H9 (cell line): ENCODE data around the gene SEC23A. TPM values are rescaled to one million over a fixed set of nuclear protein-coding genes. Genes with fewer than 3 reads are reported as not detected.
"Not testable (repeated sequence)": the region's sequence is repeated elsewhere in the genome, so short reads cannot be mapped to it uniquely, and the experiment has no call there.

Experiments used
- DNase-seq: peaks from one replicate; pipeline ENCODE4 v3.0.0-alpha.2; 2017
- H2AFZ ChIP-seq: one replicate; pipeline ENCODE4 v1.6.1; 2013; ENCODE audit warnings: mild to moderate bottlenecking, low read length, control low read depth, moderate library complexity
- H2AK5ac ChIP-seq: 2 replicates; pipeline ENCODE4 v1.6.1; 2013; ENCODE audit warnings: low read length, control low read depth, mixed read lengths; ENCODE audit not compliant: insufficient read length
- H2BK120ac ChIP-seq: one replicate; pipeline ENCODE4 v1.6.1; 2013; ENCODE audit warnings: low read depth, mild to moderate bottlenecking, low read length, control low read depth, inconsistent platforms; ENCODE audit not compliant: poor library complexity, severe bottlenecking
- H2BK12ac ChIP-seq: 2 replicates; pipeline ENCODE4 v1.6.1; 2013; ENCODE audit warnings: low read length, control low read depth, mixed read lengths, low read depth; ENCODE audit not compliant: insufficient read length
- H2BK15ac ChIP-seq: 2 replicates; pipeline ENCODE4 v1.6.1; 2013; ENCODE audit warnings: low read depth, low read length, control low read depth
- H2BK20ac ChIP-seq: one replicate; pipeline ENCODE4 v1.6.1; 2013; ENCODE audit warnings: low read depth, mild to moderate bottlenecking, low read length, control low read depth, inconsistent platforms; ENCODE audit not compliant: poor library complexity, severe bottlenecking
- H2BK5ac ChIP-seq: 2 replicates; pipeline ENCODE4 v1.6.1; 2013; ENCODE audit warnings: low read length, control low read depth, mixed read lengths; ENCODE audit not compliant: insufficient read length
- H3K14ac ChIP-seq: 2 replicates; pipeline ENCODE4 v1.6.1; 2013; ENCODE audit warnings: low read length, control low read depth; ENCODE audit not compliant: insufficient read depth
- H3K18ac ChIP-seq: 2 replicates; pipeline ENCODE4 v1.6.1; 2013; ENCODE audit warnings: low read depth, mild to moderate bottlenecking, mixed read lengths, low read length, control low read depth; ENCODE audit not compliant: insufficient read length
- H3K23ac ChIP-seq: 2 replicates; pipeline ENCODE4 v1.6.1; 2013; ENCODE audit warnings: low read length, control low read depth, mixed read lengths, low read depth; ENCODE audit not compliant: insufficient read length
- H3K23me2 ChIP-seq: 2 replicates; pipeline ENCODE4 v1.6.1; 2013; ENCODE audit warnings: low read depth, mild to moderate bottlenecking, mixed read lengths, low read length, control low read depth; ENCODE audit not compliant: insufficient read length, poor library complexity, severe bottlenecking
- H3K27ac ChIP-seq: 2 replicates; pipeline ENCODE4 v1.5.1; 2013; ENCODE audit warnings: low read length, control low read depth, mixed read lengths, low read depth; ENCODE audit not compliant: insufficient read length
- H3K27me3 ChIP-seq: 2 replicates; pipeline ENCODE4 v1.6.1; 2013; ENCODE audit warnings: low read length, control low read depth, inconsistent platforms; ENCODE audit not compliant: insufficient read depth
- H3K4ac ChIP-seq: 2 replicates; pipeline ENCODE4 v1.6.1; 2013; ENCODE audit warnings: low read depth, mild to moderate bottlenecking, control low read depth, inconsistent platforms, low read length, moderate library complexity
- H3K4me1 ChIP-seq: 2 replicates; pipeline ENCODE4 v1.6.1; 2013; ENCODE audit warnings: low read length, control low read depth, inconsistent platforms; ENCODE audit not compliant: insufficient read depth
- H3K4me2 ChIP-seq: 2 replicates; pipeline ENCODE4 v1.6.1; 2013; ENCODE audit warnings: low read length, control low read depth, mixed read lengths; ENCODE audit not compliant: insufficient read length, insufficient read depth
- H3K56ac ChIP-seq: 2 replicates; pipeline ENCODE4 v1.6.1; 2013; ENCODE audit warnings: low read depth, mild to moderate bottlenecking, mixed read lengths, low read length, control low read depth; ENCODE audit not compliant: insufficient read length
- H3K79me1 ChIP-seq: 2 replicates; pipeline ENCODE4 v1.6.1; 2013; ENCODE audit warnings: low read depth, mild to moderate bottlenecking, moderate library complexity, low read length, control low read depth, inconsistent platforms; ENCODE audit not compliant: insufficient read depth, poor library complexity, severe bottlenecking
- H3K79me2 ChIP-seq: 2 replicates; pipeline ENCODE4 v1.6.1; 2013; ENCODE audit warnings: low read length, control low read depth, inconsistent platforms; ENCODE audit not compliant: insufficient read depth
- H3K9ac ChIP-seq: 2 replicates; pipeline ENCODE4 v1.6.1; 2013; ENCODE audit warnings: low read length, control low read depth, mixed read lengths; ENCODE audit not compliant: insufficient read length; ENCODE audit errors: extremely low read depth
- H3K9me3 ChIP-seq: one replicate; pipeline ENCODE4 v1.6.1; 2013; ENCODE audit warnings: low read depth, low read length, inconsistent platforms; ENCODE audit not compliant: control insufficient read depth
- H3T11ph ChIP-seq: one replicate; pipeline ENCODE4 v1.6.1; 2013; ENCODE audit warnings: mild to moderate bottlenecking, low read length, control low read depth, inconsistent platforms
- H4K20me1 ChIP-seq: one replicate; pipeline ENCODE4 v1.6.1; 2013; ENCODE audit not compliant: control insufficient read depth, insufficient read length, insufficient read depth
- H4K5ac ChIP-seq: 2 replicates; pipeline ENCODE4 v1.6.1; 2013; ENCODE audit warnings: low read depth, mild to moderate bottlenecking, mixed read lengths, low read length, control low read depth; ENCODE audit not compliant: insufficient read length
- H4K8ac ChIP-seq: replicated peaks from 2 replicates; pipeline ENCODE4 v1.6.1; 2013; ENCODE audit warnings: low read length, control low read depth, mixed read lengths, low read depth; ENCODE audit not compliant: insufficient read length
- H4K91ac ChIP-seq: 2 replicates; pipeline ENCODE4 v1.6.1; 2013; ENCODE audit warnings: low read depth, mild to moderate bottlenecking, moderate library complexity, mixed read lengths, low read length, control low read depth; ENCODE audit not compliant: insufficient read length
- H3K27ac Mint-ChIP-seq, 3 experiments: 2 replicates in 2 of 3; 3 replicates in 1 of 3; pipeline ENCODE4 v1.8.0; 2020 to 2021; ENCODE audit warnings: mixed read lengths in 3 of 3, mild to moderate bottlenecking in 1 of 3, moderate library complexity in 1 of 3
- H3K27me3 Mint-ChIP-seq: 2 replicates; pipeline ENCODE4 v1.8.0; 2021; ENCODE audit warnings: low read depth, mild to moderate bottlenecking, moderate library complexity, mixed read lengths
- H3K36me3 Mint-ChIP-seq, 3 experiments: 2 replicates in 2 of 3; 3 replicates in 1 of 3; pipeline ENCODE4 v1.8.0; 2020 to 2021; ENCODE audit warnings: low read depth in 3 of 3, mixed read lengths in 3 of 3; ENCODE audit not compliant: insufficient read depth in 1 of 3
- H3K4me1 Mint-ChIP-seq, 2 experiments: 2 replicates each; pipeline ENCODE4 v1.8.0; 2020; ENCODE audit warnings: mixed read lengths in 2 of 2
- H3K4me3 Mint-ChIP-seq, 2 experiments: 2 replicates in 1 of 2; 3 replicates in 1 of 2; pipeline ENCODE4 v1.8.0; 2020 to 2021; ENCODE audit warnings: mild to moderate bottlenecking in 2 of 2, mixed read lengths in 2 of 2, moderate library complexity in 1 of 2
- H3K9me3 Mint-ChIP-seq, 2 experiments: 2 replicates in 1 of 2; 3 replicates in 1 of 2; pipeline ENCODE4 v1.8.0; 2020; ENCODE audit warnings: mild to moderate bottlenecking in 2 of 2, mixed read lengths in 2 of 2, moderate library complexity in 1 of 2
- WGBS: extraction: QIAGEN DNeasy Blood & Tissue Kit; methylation state at CpG from one replicate; pipeline ENCODE4 v1.1.7; 2013; ENCODE audit warnings: missing lambda C conversion rate, low lambda C conversion rate, mixed read lengths; ENCODE audit not compliant: insufficient read length; ENCODE audit errors: extremely low coverage; 5-methylcytosine and 5-hydroxymethylcytosine counted together
- total RNA-seq: library from RNA; stranded (reverse); gene quantifications from 2 replicates; pipeline ENCODE4 v1.2.1, GENCODE V29; 2021

SEC23A gene
- total RNA-seq, 1 experiment from 2014 or later = 55.3 TPM

- H3K27me3 ChIP-seq, H3K4me3 Mint-ChIP-seq, H2BK5ac ChIP-seq, H3K4ac ChIP-seq, H3K79me2 ChIP-seq, H4K8ac ChIP-seq, H2BK12ac ChIP-seq, H3K18ac ChIP-seq, H2AFZ ChIP-seq, H3K9ac ChIP-seq, H3T11ph ChIP-seq, H4K20me1 ChIP-seq, H2AK5ac ChIP-seq, H3K4me1 Mint-ChIP-seq, H3K56ac ChIP-seq, H3K27me3 Mint-ChIP-seq, H3K27ac Mint-ChIP-seq, H3K9me3 ChIP-seq, H2BK120ac ChIP-seq, H3K14ac ChIP-seq, H3K23ac ChIP-seq, H3K27ac ChIP-seq, H2BK20ac ChIP-seq, H3K4me1 ChIP-seq, H2BK15ac ChIP-seq, H4K5ac ChIP-seq, H3K79me1 ChIP-seq, H3K23me2 ChIP-seq, H4K91ac ChIP-seq, H3K4me2 ChIP-seq, DNase-seq: not testable (repeated sequence)
- peaks cover 30 to 56% (median 54%) of the 10 kb centered on the region in 3 experiments for H3K36me3 Mint-ChIP-seq
- H3K9me3 Mint-ChIP-seq = peaks cover 22 to 24% of the 10 kb centered on the region in 2 experiments
- no CpG with 5 or more reads among the region's 1 CpG for WGBS
Observed at GRCh38 chr14:39141623-39142022, 38.6 kb upstream of the SEC23A start.
